ENCODE data around the gene TRPV3. TPM values are rescaled to one million over a fixed set of nuclear protein-coding genes. Genes with fewer than 3 reads are reported as not detected.

The TRPV3 gene
- total RNA-seq, 1 donor from 2014 or later: 0.16 TPM

- Mint-ChIP-seq H3K9me3 (ENCODE audit: unreplicated experiment) (peaks cover 3% of the 10 kb centered on the region), H3K27ac (ENCODE audit: unreplicated experiment) (no peak overlapping the region), H3K27me3 (ENCODE audit: low read depth, unreplicated experiment) (peaks cover 15% of the 10 kb centered on the region), H3K4me3 (ENCODE audit: unreplicated experiment) (no peak overlapping the region), H3K36me3 (ENCODE audit: low read depth, unreplicated experiment) (no peaks in the 10 kb centered on the region), H3K4me1 (ENCODE audit: low read depth, unreplicated experiment) (no peaks in the 10 kb centered on the region)
- TF ChIP-seq EZH2 (IDR thresholded peaks at IDR 0.05; ENCODE audit: insufficient read depth, low read length) (no peak), CTCF (IDR thresholded peaks at IDR 0.05; ENCODE audit: insufficient read depth, low read depth, low read length) (no peak)
- Histone ChIP-seq H3K9me3 (ENCODE audit: insufficient read depth, low read depth, low read length) (no peaks in the 10 kb centered on the region), H3K4me3 (ENCODE audit: insufficient read depth, low read depth, low read length) (no peak overlapping the region), H3K4me1 (ENCODE audit: insufficient read depth, low read length) (peaks cover 6% of the 10 kb centered on the region), H4K20me1 (ENCODE audit: insufficient read depth, low read length) (no peaks in the 10 kb centered on the region), H3K79me2 (ENCODE audit: insufficient read depth, low read length) (no peaks in the 10 kb centered on the region), H3K4me2 (ENCODE audit: low read length) (no peak overlapping the region), H3K27ac (ENCODE audit: low read depth, low read length) (no peak overlapping the region), H2AFZ (ENCODE audit: low read depth, low read length) (no peak overlapping the region), H3K36me3 (ENCODE audit: insufficient read depth, low read length) (no peaks in the 10 kb centered on the region), H3K27me3 (ENCODE audit: insufficient read depth, low read length) (no peaks in the 10 kb centered on the region), H3K9ac (ENCODE audit: low read length) (no peak overlapping the region)
- no peak for FAIRE-seq
- no peak for DNase-seq (ENCODE audit: low read depth)
Observed at GRCh38 chr17:3532106-3532858, 25.3 kb downstream of the TRPV3 start.

DNA sequence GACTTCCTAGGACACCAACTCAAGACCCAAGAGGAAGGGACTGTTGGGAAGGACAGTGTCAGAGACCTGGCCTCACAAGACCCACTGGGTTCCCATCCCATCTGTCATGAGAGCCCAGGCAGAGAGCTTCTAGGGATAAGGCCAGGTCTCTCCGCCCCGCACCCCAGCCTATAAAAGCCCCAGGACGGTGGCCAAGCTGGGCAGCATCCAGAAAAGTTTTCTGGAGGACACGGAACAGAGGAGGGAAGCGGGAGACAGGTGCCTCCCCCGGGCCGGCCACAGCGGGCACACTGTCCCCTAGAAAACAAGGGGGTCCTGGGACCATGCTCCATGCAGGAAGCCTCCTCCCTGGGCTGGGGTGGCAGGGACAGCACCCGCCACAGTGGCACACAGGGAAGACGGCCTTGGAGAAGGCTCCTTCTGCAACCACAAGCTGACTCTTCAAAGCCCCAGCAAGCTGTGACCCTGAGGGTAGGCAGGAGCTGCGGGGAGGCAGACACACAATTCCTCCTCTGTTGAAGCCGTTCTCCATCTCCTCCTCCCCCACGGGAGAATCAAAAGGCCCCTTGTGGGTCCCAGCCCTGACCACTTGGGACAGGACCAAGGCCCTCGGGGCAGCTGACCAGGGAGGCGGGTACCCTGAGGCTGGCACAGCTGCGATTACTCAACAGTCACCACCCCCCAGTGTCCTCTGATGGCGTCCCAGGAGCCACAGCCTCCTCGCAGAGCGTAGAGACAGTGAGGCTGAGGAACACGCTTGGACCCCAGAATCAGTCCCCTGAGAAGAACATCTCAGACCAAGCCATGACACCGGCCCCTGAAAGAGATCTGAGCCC lies 26.1 kb downstream of the TRPV3 start:
- H3K27ac Mint-ChIP-seq (ENCODE audit: unreplicated experiment): no peak overlapping the region
- peaks cover 3% of the 10 kb centered on the region for H3K9me3 Mint-ChIP-seq (ENCODE audit: unreplicated experiment)
- H3K36me3 Mint-ChIP-seq (ENCODE audit: low read depth, unreplicated experiment): no peaks in the 10 kb centered on the region
- Histone ChIP-seq H3K4me2 (ENCODE audit: low read length) (no peak overlapping the region), H3K36me3 (ENCODE audit: insufficient read depth, low read length) (no peaks in the 10 kb centered on the region), H3K4me3 (ENCODE audit: insufficient read depth, low read depth, low read length) (no peak overlapping the region), H3K9me3 (ENCODE audit: insufficient read depth, low read depth, low read length) (no peaks in the 10 kb centered on the region), H4K20me1 (ENCODE audit: insufficient read depth, low read length) (no peaks in the 10 kb centered on the region), H3K4me1 (ENCODE audit: insufficient read depth, low read length) (peaks cover 6% of the 10 kb centered on the region), H3K27ac (ENCODE audit: low read depth, low read length) (no peak overlapping the region), H3K79me2 (ENCODE audit: insufficient read depth, low read length) (no peaks in the 10 kb centered on the region), H3K27me3 (ENCODE audit: insufficient read depth, low read length) (no peaks in the 10 kb centered on the region), H2AFZ (ENCODE audit: low read depth, low read length) (no peak overlapping the region), H3K9ac (ENCODE audit: low read length) (no peak overlapping the region)
- FAIRE-seq: no peak
- DNase-seq (ENCODE audit: low read depth): no peak
- no peaks in the 10 kb centered on the region for H3K4me1 Mint-ChIP-seq (ENCODE audit: low read depth, unreplicated experiment)
- TF ChIP-seq CTCF (IDR thresholded peaks at IDR 0.05; ENCODE audit: insufficient read depth, low read depth, low read length): no peak
- TF ChIP-seq EZH2 (IDR thresholded peaks at IDR 0.05; ENCODE audit: insufficient read depth, low read length): no peak
- no peak overlapping the region for H3K4me3 Mint-ChIP-seq (ENCODE audit: unreplicated experiment)
- peaks cover 13% of the 10 kb centered on the region for H3K27me3 Mint-ChIP-seq (ENCODE audit: low read depth, unreplicated experiment)

Measured in astrocyte (in vitro differentiated cells and primary cell).